SKM-1 (cell line): ENCODE data around the gene IPO11.

Experiments
- DNase-seq: peaks from one replicate; lab custom pipeline; 2025; ENCODE audit not compliant: unreplicated experiment; lab: John Stamatoyannopoulos, UW

IPO11 gene

GRCh38 chr5:62432621-62433064 lies 20.1 kb downstream of the IPO11 start:
- DNase-seq: no peak

GRCh38 chr5:62448528-62448927 lies 36.0 kb downstream of the IPO11 start:
- no peak for DNase-seq

GRCh38 chr5:62450259-62450658 lies 37.7 kb downstream of the IPO11 start:
- DNase-seq: no peak

GRCh38 chr5:62457071-62457470 lies 44.5 kb downstream of the IPO11 start:
- DNase-seq: no peak

- peak; percentile 24 for DNase-seq
Measured at GRCh38 chr5:62460578-62460983, 48.0 kb downstream of the IPO11 start.

GRCh38 chr5:62461561-62461960 lies 49.0 kb downstream of the IPO11 start:
- DNase-seq: no peak

GRCh38 chr5:62465985-62466925 lies 53.7 kb downstream of the IPO11 start:
- DNase-seq: no peak

- no peak for DNase-seq
Measured at GRCh38 chr5:62473209-62473608, 60.6 kb downstream of the IPO11 start.

GRCh38 chr5:62475072-62475471 lies 62.5 kb downstream of the IPO11 start:
- DNase-seq: no peak

GRCh38 chr5:62477801-62478200 lies 65.2 kb downstream of the IPO11 start:
- no peak for DNase-seq

GRCh38 chr5:62483556-62483955 lies 71.0 kb downstream of the IPO11 start:
- no peak for DNase-seq

- DNase-seq: no peak
Measured at GRCh38 chr5:62486672-62487071, 74.1 kb downstream of the IPO11 start.

- DNase-seq: no peak
Measured at GRCh38 chr5:62488531-62488930, 76.0 kb downstream of the IPO11 start.

- no peak for DNase-seq
Measured at GRCh38 chr5:62489471-62489870, 76.9 kb downstream of the IPO11 start.

GRCh38 chr5:62494772-62495171 lies 82.2 kb downstream of the IPO11 start:
- DNase-seq: no peak

GRCh38 chr5:62496876-62497275 lies 84.3 kb downstream of the IPO11 start:
- no peak for DNase-seq

- DNase-seq: no peak
Measured at GRCh38 chr5:62498961-62499360, 86.4 kb downstream of the IPO11 start.

- no peak for DNase-seq
Measured at GRCh38 chr5:62499756-62500155, 87.2 kb downstream of the IPO11 start.

GRCh38 chr5:62502456-62503101 lies 90.0 kb downstream of the IPO11 start:
- no peak for DNase-seq

- DNase-seq: no peak
Measured at GRCh38 chr5:62504129-62504528, 91.6 kb downstream of the IPO11 start.

GRCh38 chr5:62506659-62507460 lies 94.3 kb downstream of the IPO11 start:
- DNase-seq: no peak
